HG03457 (cell line): ENCODE measurements around the gene EML1.

Experiments
- ATAC-seq: cut with Tn5 transposase; IDR thresholded peaks from one replicate; pipeline ENCODE4 v1.9.1; 2021; ENCODE audit warnings: moderate number of reproducible peaks; ENCODE audit not compliant: unreplicated experiment

EML1 gene

DNA sequence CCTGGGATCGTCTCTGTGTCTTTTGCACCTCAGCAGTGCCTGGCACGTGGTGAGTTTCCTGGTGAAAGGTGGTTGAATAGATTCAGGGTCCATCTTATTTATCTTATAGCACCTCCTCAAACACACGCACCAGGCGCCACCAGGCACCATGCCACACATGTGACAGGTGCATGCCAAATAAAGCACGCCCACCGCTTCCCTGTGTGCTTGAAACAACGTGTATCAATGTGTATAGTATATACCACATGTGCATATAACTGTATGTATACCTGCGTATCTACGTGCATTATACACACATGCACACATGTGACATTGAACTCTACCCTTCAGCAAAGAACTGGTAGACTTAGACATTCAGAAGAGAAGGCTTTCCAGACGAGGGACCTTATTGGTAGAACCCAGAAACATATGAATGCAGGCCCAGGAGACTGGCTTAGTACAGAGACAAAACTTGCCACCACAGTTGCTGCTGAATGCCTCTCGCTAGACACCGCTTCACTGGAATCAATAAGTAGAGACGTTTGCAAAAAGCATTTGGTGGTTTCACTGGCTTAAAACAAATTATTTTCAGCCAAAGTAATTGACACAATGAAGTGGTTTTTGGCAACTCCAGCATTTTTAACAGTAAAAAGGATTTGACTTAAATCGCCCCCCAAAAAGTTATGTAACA, 10.0 kb downstream of the EML1 start:
- no peak for ATAC-seq

DNA sequence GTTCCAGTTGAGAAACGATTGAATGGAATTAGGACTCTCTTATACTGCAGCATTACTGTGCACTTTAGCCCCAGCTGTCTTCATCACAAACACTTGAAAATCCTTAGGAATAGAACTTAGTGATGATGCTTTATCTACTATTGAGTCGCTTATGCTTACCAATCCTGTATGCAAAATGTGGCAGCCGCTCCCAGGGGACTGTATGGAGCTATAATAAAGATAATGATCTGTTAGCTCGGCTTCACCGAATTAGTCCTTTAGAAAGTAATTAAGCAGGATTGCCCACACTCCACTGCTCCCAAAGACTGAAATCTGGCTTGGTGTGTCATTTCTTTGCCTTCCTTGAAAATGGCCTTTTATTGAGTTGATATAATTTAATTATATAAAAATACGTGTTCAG, 10.6 kb downstream of the EML1 start:
- no peak for ATAC-seq

DNA sequence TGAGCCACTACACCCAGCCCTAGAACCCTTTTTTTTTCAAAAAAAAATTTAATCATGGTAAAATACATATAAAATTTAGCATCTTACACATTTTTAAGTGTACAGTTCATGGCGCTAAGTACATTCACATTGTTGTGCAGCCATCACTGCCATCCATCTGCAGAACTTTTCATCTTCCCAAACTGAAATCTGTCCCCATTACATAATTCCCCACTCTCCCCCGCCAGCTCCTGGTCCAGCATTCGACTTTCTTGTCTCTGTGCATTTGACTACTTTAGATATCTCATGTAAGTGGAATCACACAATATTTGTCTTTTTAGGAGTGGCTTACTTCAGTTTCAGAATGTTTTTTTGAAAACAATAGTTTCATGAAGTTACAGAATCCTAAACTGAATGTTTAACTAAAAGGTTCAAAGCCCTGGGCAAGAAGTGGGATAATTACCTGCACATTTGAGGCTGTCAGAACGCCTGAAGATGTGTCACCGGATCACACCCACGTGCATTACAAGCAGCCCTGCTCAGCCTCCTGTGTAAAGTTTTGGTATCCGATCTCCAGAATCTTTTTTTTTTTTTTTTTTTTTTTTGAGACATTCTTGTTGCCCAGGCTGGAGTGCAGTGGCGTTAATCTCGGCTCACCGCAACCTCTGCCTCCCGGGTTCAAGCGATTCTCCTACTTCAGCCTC, 12.7 kb downstream of the EML1 start:
- no peak for ATAC-seq

DNA sequence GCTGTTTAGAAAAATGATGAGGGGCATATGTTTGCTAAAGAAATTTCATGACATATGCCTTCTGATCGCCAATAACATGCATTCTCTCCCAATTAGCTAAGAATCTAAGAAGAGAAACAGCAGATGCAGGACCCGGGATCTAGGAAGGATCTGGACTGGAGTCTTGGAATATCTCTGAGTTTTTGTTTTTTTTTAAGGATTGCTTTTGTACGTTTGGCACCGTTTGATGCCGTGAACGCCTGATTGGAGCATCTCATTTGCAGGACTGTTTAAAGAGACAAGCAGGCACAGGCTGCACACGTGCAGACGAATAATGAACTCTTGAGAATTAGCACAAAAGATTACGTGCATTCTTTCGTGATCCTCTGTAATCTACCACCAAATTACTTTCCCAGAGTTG, 13.6 kb downstream of the EML1 start:
- no peak for ATAC-seq

DNA sequence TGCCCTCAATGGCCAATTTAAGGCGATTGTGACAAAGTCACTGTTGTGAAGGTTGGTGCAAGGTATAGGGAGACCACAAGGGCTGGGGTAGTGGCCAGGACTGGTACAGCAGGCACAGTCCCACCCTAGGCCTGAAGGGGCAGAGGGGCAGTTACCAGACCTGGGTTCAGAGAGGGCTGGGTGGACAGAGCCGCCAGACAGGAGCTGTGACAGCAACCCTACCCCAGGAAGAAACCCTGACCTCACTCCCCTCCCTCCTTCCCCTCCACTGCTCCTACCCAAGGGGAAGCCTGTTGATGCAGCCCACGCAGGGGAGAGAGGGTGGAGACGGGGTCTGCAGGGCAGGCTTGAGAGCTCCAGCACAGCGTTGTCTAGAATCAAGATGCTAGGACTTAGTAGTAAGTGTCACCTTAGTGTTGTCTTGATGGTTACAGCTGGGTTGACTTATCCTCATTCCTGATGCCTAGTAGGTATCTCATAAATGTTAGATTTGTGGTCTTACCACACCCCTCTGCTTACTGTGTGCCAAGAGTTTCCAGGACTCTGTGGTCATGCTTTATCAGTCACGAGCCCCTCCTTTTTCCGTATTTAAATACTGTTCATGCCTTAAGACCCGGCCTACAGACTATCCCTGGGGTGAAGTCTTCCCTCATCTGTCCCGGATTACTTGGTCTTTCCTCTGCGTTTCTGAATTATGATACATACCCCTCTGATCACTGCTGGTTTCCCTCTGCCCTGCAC, 14.4 kb downstream of the EML1 start:
- no peak for ATAC-seq

DNA sequence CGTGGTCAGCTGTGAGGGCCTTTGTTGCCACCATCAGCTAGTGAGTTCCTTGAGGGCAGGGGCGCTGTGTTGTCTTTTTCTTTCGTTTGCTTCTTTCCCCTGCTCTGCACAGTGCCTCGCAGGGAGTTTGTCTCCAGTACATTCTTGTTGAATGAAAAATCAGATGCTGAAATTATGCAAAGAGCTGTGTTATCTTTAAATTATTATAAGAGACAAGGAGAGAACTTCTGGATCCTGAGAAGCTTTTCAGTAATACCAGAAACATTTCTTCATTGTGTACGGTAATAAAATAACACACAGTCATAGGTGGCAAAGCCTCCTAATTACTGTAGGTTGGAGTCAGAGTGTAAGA, 14.9 kb downstream of the EML1 start:
- ATAC-seq = no peak

DNA sequence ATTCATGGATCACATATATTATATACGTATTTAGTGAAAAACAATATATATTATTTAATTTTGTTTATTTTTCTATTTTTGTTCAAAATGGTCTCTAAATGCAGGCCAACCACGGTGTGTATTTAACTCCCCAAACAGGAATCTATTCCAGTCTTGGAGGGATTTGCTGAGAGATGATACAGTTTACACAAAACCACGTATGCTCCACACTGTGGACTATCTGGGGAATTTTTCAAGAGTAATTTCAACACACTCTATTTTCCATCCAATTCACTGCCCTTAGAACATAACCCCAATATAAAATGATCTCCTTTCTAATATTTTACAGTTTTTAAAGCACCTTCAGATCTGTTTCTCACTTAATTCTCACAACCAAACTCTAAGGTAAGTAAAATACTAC, 15.3 kb downstream of the EML1 start:
- ATAC-seq = no peak

DNA sequence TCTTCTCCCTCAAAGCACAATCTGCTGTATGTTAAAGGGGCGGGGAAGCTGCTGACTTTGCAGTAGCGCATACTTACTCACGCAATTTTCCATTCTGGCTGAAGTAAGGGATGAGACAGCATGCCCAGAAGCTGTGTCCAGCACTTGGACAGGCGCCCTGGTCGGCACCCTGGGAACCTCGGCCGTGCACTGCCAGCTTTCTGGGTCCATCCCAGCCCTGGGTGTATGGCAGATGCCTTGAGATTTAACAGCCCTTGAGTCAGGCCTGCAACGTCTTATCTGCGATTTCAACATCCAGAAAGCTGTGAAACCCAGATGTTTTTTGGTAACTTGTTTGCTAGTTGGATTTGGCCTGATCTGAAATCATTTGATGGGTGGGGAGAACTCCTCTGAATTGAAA, 16.1 kb downstream of the EML1 start:
- no peak for ATAC-seq

DNA sequence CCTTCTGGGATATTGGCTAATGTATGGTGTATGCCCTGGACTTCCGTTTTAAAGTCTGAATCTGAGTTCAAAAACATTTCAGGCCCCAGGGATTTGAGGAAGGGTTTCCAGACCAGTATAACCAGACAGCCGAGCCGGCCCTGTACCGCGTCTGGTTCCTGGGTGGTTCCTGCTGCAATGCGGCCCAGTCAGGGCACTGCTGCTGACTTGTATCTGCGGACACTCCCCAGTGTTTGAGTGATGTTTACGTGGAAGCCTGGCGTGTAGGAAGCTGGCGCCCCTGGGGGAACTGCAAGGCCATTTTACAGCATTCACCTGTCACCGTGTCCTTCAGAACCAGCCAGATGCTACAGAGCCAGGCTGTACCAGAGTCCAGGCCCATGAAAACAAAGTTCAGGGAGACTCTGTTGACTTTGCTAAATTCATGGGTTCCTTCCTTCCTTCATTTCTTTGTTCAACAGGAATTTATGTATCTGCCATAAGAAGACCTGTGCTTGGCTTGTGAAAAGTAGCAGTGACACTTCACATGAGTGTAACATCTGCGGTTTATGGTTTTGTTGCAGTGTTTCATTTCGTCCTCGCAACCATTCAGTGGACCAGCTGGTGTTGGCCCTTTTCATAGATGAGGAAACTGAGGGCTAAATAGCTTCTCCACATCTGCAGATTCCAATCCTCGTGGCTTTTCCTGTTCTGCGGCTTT, 16.8 kb downstream of the EML1 start:
- no peak for ATAC-seq

DNA sequence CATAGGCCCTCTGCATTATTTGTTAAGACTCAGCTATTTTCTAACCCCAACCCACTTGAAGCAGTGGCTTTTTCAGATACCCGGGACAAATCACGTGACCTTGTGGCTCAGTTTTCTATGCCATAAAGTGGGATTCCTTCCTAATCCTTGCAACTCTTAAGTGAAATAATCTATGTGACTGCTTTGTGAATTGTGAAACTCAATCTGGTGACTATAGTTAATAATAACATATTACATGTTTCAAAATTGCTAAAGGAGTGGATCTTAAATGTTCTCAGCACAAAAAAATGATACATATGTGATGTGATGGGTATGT, 17.3 kb downstream of the EML1 start:
- ATAC-seq = no peak

DNA sequence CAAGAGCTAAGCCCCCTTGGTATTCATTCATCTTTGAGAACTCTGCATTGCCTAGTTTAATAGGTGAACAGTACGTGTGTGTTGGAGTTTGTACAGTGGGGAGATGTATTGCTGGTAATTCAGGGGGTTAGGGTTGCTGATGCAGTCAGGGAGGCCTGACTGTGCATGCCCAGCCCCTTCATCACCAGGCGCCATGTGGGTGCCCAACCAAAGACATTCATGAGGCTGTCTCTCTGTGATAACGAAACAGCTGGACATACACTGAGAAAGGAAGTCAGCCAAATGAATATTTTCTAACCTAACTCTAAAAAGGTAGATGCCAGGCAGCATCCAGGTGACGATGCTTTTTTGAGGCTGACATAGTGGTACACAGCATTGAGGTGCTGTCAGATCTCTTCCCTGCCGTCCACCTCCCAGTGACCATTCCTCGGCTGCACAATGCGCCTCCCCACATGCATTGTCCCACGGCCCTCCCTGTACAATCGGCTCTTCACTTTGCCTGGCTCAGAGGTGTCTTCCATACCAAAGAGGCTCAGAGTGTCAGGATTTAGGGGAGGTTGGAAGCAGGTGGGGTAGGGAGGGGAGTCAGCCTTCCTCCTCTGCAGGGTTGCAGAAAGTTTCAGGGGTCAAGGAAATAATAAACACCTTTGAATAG, 19.0 kb downstream of the EML1 start:
- ATAC-seq = no peak

DNA sequence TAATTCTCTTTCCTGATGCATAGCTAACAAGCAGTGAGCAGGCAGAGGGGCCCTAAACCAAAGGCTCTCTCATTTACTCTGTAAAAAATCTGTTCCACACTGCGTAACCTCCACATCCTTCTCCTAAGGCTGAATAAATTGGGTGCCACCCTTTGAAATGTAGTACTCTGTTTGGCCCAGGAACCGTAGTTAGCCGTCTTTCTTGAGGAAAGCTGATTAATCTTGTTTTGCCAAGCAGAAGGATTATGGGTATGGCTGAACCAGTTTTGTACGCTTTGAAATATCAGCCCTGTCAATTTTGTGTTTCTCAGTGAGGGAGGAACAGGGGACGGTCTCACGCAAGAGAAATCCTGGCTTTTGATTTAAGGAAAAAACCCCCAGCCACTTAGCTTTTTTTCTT, 19.7 kb downstream of the EML1 start:
- no peak for ATAC-seq

DNA sequence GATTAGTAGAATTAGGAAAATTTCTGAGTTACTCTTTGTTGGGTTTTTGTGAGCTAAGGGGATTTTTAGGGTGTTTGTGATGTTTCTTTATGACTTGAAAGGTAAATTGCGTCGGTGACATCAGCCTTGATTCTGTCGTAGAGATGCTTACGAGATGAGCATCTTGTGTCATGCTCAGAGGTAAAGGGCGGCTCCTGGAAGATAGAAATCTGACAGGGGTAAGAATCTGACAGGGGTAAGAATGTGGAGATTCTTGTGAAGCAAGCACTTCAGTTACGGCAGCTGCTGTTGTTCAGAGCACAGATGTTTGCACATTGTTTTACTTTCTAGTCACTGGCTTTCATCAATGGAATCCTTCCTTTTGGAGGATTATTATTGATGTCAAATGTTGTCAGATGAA, 22.5 kb downstream of the EML1 start:
- ATAC-seq = no peak

DNA sequence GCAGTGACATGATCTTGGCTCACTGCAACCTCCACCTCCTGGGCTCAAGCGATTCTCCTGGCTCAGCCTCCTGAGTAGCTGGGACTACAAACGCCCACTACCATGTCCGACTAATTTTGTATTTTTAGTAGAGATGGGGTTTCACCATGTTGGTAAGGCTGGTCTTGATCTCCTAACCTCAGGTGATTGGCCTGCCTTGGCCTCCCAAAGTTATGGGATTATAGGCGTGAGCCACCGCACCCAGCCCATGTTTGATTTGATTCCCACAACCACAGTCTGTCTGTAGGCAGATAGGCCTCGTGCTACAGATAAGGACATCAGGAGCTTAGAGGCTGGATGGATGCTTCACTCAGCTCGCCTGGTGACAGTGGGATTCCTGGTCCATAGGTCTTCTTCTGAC, 23.0 kb downstream of the EML1 start:
- ATAC-seq = no peak

DNA sequence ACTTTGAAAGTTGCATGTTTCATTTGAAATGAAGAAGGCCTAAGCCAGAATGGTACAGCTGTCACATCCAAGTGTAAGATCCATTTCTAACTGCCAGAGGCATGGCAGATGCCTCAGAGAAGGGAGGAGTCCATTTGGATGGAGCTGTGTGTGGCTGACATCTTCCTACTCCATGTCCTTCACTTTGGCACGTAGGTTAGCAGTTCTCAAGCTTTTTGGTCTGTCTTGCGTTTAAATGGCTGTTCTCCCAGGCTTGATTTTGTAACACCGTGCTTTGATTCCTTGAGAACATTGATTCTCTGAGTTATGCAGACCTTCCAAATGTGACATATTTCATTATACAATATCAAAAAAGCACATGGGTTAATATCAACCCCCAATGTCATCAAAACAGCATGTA, 23.4 kb downstream of the EML1 start:
- ATAC-seq = no peak

DNA sequence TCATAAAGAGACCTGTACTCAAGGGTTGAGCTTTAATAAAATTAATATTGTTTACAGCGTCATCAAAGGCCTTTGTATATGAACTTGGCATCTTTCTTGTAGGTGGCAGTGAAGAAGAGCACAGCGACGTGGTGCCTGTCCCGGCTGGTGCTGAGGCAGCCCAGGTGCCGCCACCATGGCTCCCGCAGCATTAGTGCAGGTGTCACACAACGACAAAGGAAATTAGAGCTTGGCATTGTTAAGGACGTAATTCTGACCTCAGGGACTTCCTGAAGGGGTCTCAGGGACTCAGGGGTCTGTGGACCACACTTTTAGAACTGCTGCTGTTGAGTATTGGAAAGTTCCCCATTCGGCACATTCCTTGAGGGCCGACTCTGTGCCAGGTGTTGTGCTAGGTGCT, 24.1 kb downstream of the EML1 start:
- no peak for ATAC-seq

DNA sequence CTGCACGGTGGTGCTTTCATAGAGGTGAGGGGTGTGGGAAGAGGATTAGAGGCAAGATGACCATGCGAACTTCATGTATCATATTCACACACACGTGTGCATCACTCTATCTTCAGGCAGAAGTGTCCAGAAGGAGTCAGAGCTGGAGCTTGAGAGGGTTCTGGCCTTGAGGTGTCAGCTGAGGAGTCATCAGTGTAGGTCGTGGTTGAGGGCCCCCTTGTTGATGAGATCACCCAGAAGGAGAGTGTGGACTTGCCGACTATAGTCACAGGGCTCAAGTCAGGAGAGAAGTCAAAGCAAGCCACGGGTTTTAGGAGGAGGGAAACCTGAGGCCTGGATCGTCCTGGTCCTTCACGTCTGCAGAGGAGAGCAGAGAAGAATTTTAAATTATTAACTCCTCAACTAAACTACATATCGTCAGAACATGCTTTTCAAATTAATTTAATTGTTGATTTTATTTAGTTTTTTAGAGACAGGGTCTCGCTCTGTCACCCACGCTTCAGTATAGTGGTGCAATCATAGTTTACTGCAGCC, 25.4 kb downstream of the EML1 start:
- ATAC-seq = no peak

DNA sequence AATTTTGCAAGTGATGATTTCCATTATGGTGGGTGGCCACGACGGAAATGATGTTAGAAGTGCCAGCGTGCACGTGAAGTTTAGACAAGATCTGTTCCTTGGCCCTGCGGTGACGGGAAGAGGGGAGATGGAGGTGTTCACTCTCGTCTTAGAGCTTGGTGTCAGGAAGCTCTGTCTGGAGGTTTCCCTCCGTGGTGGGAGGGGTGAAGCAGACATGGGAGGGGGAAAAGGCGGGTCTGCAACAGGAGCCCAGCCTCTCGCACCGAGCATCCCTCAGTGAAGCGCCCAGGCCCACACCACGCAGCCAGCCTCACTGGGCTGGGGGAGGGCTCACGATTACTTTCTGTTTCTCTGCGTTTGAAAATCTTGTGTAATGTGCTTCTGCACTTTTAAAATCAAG, 26.3 kb downstream of the EML1 start:
- ATAC-seq = no peak

DNA sequence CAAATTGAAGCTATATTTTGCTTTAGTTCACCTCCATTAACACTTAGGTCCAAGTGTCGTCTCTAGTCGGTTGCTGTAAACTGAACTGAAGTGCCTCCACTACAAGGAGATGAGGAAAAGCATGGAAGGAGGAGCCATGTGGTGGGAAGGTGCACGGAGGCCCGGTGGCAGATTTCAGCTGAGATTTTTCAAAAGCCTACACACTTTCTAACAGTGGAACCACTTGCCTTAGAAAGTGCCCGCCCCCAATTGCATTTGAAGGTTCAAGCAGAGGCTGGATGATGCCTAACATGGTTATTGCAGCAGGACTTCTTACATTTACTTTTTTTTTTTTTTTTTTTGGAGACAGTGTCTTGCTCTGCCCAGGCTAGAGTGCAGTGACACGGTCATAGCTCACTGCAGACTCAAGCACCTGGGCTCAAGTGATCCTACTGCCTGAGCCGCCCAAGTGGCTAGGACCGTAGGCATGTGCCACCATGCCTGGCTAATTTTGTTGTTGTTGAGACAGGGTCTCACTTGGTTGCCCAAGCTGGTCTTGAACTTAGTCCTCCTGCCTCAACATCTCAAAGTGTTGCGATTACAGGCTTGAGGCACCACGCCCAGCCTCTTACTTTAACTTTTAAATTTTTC, 27.6 kb downstream of the EML1 start:
- ATAC-seq = no peak
